B cell (primary cell): ENCODE results near the gene EIF4A2. TPM values are rescaled to one million over a fixed set of nuclear protein-coding genes. Genes with fewer than 3 reads are reported as not detected.
A peak's percentile ranks its signal among the peaks of the same experiment; 100 is the strongest.

Source experiments
- ATAC-seq: fragments of 200-7000 bp; cut with Tn5 transposase; one replicate; pipeline ENCODE4 v1.10.0; 2021; ENCODE audit warnings: low read depth, mild to moderate bottlenecking, moderate number of reproducible peaks, moderate library complexity
- CTCF ChIA-PET: fragments of 350-600 bp; sonication (Branson Sonifier 250); formaldehyde crosslinking; loops from one replicate; lab custom pipeline; 2021; ENCODE audit warnings: antibody characterized with exemption, inconsistent platforms; lab: Charles Lee
- POLR2A ChIA-PET: fragments of 350-600 bp; sonication (Branson Sonifier 250); formaldehyde crosslinking; loops from one replicate; lab custom pipeline; 2021; ENCODE audit warnings: antibody characterized with exemption; lab: Charles Lee
- DNase-seq: peaks from one replicate; pipeline ENCODE4 v3.0.0; 2013
- H2AFZ ChIP-seq: 2 replicates; pipeline ENCODE4 v1.6.1; 2012; ENCODE audit warnings: mild to moderate bottlenecking, low read depth, low read length; ENCODE audit not compliant: insufficient read depth, poor library complexity, severe bottlenecking
- H3K27ac ChIP-seq, 2 donors: 1 replicate in 1 of 2; 2 replicates in 1 of 2; pipeline ENCODE4 v1.5.1; 2012 to 2013; ENCODE audit warnings: low read length in 2 of 2, mild to moderate bottlenecking in 2 of 2, moderate library complexity in 1 of 2
- H3K27me3 ChIP-seq, 4 experiments: fragments of 200-600 bp in 1 of 4; sonication (generic) in 1 of 4; replicated peaks in 1 of 4; 1 replicate in 2 of 4; 2 replicates in 2 of 4; pipeline versions ENCODE4 v1.6.1 to v1.7.0; 2013 to 2016; ENCODE audit warnings: low read length in 3 of 4, mild to moderate bottlenecking in 2 of 4, mixed read lengths in 1 of 4, moderate library complexity in 1 of 4; ENCODE audit not compliant: insufficient read depth in 4 of 4, control insufficient read depth in 3 of 4; ENCODE audit errors: control extremely low read depth in 1 of 4
- H3K36me3 ChIP-seq, 2 experiments: replicated peaks in 1 of 2; 1 replicate in 1 of 2; 2 replicates in 1 of 2; pipeline versions ENCODE4 v1.6.1 to v1.7.1; 2013; ENCODE audit warnings: low read length in 1 of 2; ENCODE audit not compliant: insufficient read depth in 2 of 2, control insufficient read depth in 1 of 2; ENCODE audit errors: control extremely low read depth in 1 of 2, extremely low read depth in 1 of 2
- H3K4me1 ChIP-seq, 2 donors: fragments of 200-600 bp in 1 of 2; sonication (generic) in 1 of 2; 1 replicate in 1 of 2; 2 replicates in 1 of 2; pipeline versions ENCODE4 v1.5.1 to v1.6.1; 2013 to 2017; ENCODE audit warnings: low read length in 2 of 2; ENCODE audit not compliant: control insufficient read depth in 2 of 2, insufficient read depth in 2 of 2
- H3K4me2 ChIP-seq: replicated peaks from 2 replicates; pipeline ENCODE3; 2012; ENCODE audit warnings: mild to moderate bottlenecking, low read depth, low read length; ENCODE audit not compliant: poor library complexity, severe bottlenecking
- H3K4me3 ChIP-seq, 5 experiments: fragments of 200-600 bp in 1 of 5; sonication (generic) in 1 of 5; 1 replicate in 3 of 5; 2 replicates in 2 of 5; pipeline versions ENCODE4 v1.5.1 to v1.7.0; 2011 to 2016; ENCODE audit warnings: low read length in 4 of 5, mild to moderate bottlenecking in 4 of 5, low read depth in 2 of 5, control low read depth in 1 of 5, moderate library complexity in 1 of 5; ENCODE audit not compliant: insufficient read depth in 1 of 5; ENCODE audit errors: control extremely low read depth in 1 of 5, extremely low read depth in 1 of 5
- H3K79me2 ChIP-seq: fragments of 200-600 bp; sonication (generic); one replicate; pipeline ENCODE4 v1.6.0; 2016; ENCODE audit warnings: low read length; ENCODE audit not compliant: control insufficient read depth, insufficient read depth
- H3K9ac ChIP-seq: fragments of 200-600 bp; sonication (generic); 2 replicates; pipeline ENCODE4 v1.6.1; 2017; ENCODE audit warnings: mild to moderate bottlenecking, low read length, moderate library complexity
- H3K9me3 ChIP-seq, 3 donors: one replicate each; pipeline versions ENCODE4 v1.6.1 to v1.7.1; 2013; ENCODE audit warnings: low read length in 2 of 3; ENCODE audit not compliant: control insufficient read depth in 2 of 3, insufficient read depth in 1 of 3; ENCODE audit errors: control extremely low read depth in 1 of 3
- H4K20me1 ChIP-seq: 2 replicates; pipeline ENCODE4 v1.6.0; 2012; ENCODE audit warnings: mild to moderate bottlenecking, low read length; ENCODE audit not compliant: insufficient read depth, control insufficient read depth, poor library complexity, severe bottlenecking
- H3K27ac Mint-ChIP-seq: one replicate; pipeline ENCODE4 v1.8.0; 2021; ENCODE audit warnings: mixed read lengths
- H3K27me3 Mint-ChIP-seq: one replicate; pipeline ENCODE4 v1.8.0; 2021; ENCODE audit warnings: mixed read lengths
- H3K4me1 Mint-ChIP-seq: one replicate; pipeline ENCODE4 v1.8.0; 2021; ENCODE audit warnings: mixed read lengths
- H3K4me3 Mint-ChIP-seq: one replicate; pipeline ENCODE4 v1.8.0; 2021; ENCODE audit warnings: mixed read lengths
- H3K9me3 Mint-ChIP-seq: one replicate; pipeline ENCODE4 v1.8.0; 2022; ENCODE audit warnings: mixed read lengths; ENCODE audit not compliant: insufficient read depth
- EZH2 ChIP-seq: IDR thresholded peaks from 2 replicates; pipeline ENCODE4 v1.6.1; 2012; ENCODE audit warnings: borderline replicate concordance, low read depth, mild to moderate bottlenecking, moderate library complexity, low read length; ENCODE audit not compliant: insufficient read depth, poor library complexity, severe bottlenecking
- WGBS: methylation state at CpG from one replicate; pipeline ENCODE4 v1.1.5; 2013; ENCODE audit warnings: missing lambda C conversion rate; ENCODE audit not compliant: insufficient coverage; 5-methylcytosine and 5-hydroxymethylcytosine counted together
- intact Hi-C: fragments of 100-400 bp; cut with micrococcal nuclease; formaldehyde crosslinking; loops from one replicate; pipeline ENCODE4 v1.10.0; 2022
- polyA plus RNA-seq: library from polyadenylated mRNA; depleted of rRNA; stranded (reverse); fragments of >200 nt; gene quantifications from 2 replicates; pipeline ENCODE4 v1.2.3, GENCODE V29; 2012
- total RNA-seq, 2 donors: library from RNA; stranded (reverse); fragments of 120-200 nt in 1 of 2; gene quantifications; 1 replicate in 1 of 2; 2 replicates in 1 of 2; pipeline versions ENCODE4 v1.2.3 to v1.2.4, GENCODE V29; 2013 to 2022
- TF ChIP-seq, protein P1 (sequence below): fragments of 200-600 bp; IDR thresholded peaks from one replicate; pipeline ENCODE4 v1.8.0; 2022; ENCODE audit warnings: antibody characterized with exemption, mild to moderate bottlenecking

EIF4A2 gene
- total and polyA plus RNA-seq, 2 donors (not counting 1 experiment from before 2014, with no cell fraction given) = 506 to 547 TPM

DNA sequence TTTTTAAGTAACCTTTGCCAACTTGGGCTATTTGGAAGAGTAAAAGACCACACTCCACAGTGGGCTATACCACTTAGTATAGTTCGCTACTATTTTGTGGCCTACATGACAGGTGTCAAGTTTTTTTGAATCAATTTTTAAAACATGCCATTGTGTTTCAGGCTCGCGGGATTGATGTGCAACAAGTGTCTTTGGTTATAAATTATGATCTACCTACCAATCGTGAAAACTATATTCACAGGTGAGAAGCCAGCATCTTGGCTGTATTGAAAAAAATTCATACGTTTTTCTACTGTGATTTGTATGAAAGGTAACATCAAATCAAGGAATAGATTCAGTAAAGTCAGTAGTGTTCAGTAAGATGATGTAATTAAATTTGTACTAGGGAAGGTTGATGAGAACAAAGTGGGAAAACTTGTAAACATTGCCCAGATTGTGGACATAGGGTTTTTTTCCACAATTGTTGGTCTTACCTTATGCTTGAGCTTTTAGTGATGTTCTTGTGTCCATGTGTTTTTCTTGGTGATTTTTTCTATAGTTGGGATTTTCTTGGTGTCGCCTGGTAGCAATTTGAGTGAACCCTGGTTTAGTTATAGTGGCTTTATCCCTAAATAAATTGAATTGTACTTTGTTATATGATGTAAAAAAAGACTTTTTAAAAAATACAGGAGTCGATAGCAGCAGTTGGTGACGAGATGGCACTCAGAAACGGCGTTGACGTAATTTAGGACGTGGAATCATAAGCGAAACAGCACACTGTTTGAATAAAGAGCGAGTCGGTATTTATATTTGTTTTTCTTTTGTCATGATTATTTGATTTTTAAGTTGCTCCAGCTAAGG, 4.5 kb downstream of the EIF4A2 start:
- H3K4me2 ChIP-seq = peak overlapping the region; percentile 82
- Mint-ChIP-seq H3K4me3 (peak overlapping the region; percentile 5), H3K9me3 (no peaks in the 10 kb centered on the region), H3K4me1 (peaks cover 61% of the 10 kb centered on the region), H3K27ac (peak overlapping the region; percentile 39), H3K27me3 (no peaks in the 10 kb centered on the region)
- ATAC-seq (no peak), DNase-seq (no peak)
- ChIA-PET POLR2A (interaction anchor here (0.9 kb wide), 1 partner anchor 377 kb away, joined by 3 read pairs; no protein-coding TSS in a partner anchor), CTCF (interaction anchor here (0.9 to 1.4 kb wide), 4 partner anchors 18 to 173 kb away, joined by 3 to 5 read pairs (median 3); partner anchors contain the start of gene RFC4)
- H3K27me3 ChIP-seq = no peaks in the 10 kb centered on the region
- 95% methylated on average over 4 of the region's 15 CpGs for WGBS
- H3K27ac ChIP-seq = peak overlapping the region in 1 of 2 donors; percentile 58
- no peak overlapping the region for H3K9ac ChIP-seq
- H3K4me1 ChIP-seq = peaks cover 35 to 37% of the 10 kb centered on the region in 2 donors
- H4K20me1 ChIP-seq = peaks cover 70% of the 10 kb centered on the region
- TF ChIP-seq, protein P1, sequence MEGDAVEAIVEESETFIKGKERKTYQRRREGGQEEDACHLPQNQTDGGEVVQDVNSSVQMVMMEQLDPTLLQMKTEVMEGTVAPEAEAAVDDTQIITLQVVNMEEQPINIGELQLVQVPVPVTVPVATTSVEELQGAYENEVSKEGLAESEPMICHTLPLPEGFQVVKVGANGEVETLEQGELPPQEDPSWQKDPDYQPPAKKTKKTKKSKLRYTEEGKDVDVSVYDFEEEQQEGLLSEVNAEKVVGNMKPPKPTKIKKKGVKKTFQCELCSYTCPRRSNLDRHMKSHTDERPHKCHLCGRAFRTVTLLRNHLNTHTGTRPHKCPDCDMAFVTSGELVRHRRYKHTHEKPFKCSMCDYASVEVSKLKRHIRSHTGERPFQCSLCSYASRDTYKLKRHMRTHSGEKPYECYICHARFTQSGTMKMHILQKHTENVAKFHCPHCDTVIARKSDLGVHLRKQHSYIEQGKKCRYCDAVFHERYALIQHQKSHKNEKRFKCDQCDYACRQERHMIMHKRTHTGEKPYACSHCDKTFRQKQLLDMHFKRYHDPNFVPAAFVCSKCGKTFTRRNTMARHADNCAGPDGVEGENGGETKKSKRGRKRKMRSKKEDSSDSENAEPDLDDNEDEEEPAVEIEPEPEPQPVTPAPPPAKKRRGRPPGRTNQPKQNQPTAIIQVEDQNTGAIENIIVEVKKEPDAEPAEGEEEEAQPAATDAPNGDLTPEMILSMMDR = no peak
- TF ChIP-seq EZH2 = no peak
- peaks cover 0 to 74% of the 10 kb centered on the region in 2 experiments for H3K36me3 ChIP-seq
- H3K9me3 ChIP-seq = no peaks in the 10 kb centered on the region
- intact Hi-C loops = loop anchor here (5.0 to 10.0 kb wide), 2 partner anchors 144 to 1203 kb away; partner anchors contain the start of genes SENP2 and ST6GAL1
- no peak overlapping the region for H2AFZ ChIP-seq
- H3K79me2 ChIP-seq = peaks cover 37% of the 10 kb centered on the region
- H3K4me3 ChIP-seq = no peak overlapping the region
